NCI-H1092 treated with DMSO at 0.1 percent for 48 hours (cell line): ENCODE results near the gene NEK10.

Source experiments
- DNase-seq: peaks from one replicate; lab custom pipeline; 2025; lab: John Stamatoyannopoulos, UW

The NEK10 gene

GRCh38 chr3:27095553-27096222 lies 273.5 kb downstream of the NEK10 start:
- no peak for DNase-seq

DNA sequence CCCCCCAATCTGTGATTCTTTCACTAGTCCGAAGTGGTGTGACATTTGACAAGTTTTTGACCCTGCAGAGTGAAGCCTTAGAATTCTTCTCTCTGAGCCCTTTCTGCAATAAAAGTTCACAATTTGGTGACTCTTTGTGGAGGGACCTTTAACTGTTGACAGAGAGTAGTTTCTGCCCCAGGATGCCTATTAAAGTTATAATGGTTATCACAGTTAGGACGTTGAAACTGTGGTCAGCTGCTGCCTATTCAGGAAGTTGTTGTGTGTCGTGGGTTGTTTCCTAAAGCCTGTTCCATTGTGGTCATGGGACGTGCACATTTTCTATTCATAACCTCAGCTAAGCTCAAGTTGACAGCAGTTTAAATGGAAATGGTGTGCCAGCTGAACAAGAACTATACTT lies 274.5 kb downstream of the NEK10 start:
- no peak for DNase-seq

DNA sequence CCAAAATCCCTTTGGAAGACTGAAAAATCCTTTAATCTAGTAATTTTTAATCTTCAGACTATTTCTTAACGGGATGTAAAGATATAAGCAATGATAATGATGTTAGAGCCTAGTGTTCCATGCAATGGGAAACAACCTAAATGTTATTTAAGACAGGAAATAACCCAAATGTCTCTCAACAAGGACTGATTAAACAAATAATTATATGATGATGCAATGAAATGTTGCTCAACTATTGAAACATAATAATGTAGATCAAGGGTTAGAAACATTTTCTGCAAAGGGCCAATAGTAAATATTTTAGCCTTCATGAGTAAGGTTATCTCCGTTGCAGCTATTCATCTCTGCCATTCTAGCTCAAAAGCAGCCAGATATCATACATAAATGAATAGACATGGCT lies 275.4 kb downstream of the NEK10 start:
- DNase-seq, result no peak

- no peak for DNase-seq
Measured at GRCh38 chr3:27090275-27091041, 278.7 kb downstream of the NEK10 start.

- DNase-seq, result no peak
Measured at GRCh38 chr3:27089645-27090044, 279.5 kb downstream of the NEK10 start.

DNA sequence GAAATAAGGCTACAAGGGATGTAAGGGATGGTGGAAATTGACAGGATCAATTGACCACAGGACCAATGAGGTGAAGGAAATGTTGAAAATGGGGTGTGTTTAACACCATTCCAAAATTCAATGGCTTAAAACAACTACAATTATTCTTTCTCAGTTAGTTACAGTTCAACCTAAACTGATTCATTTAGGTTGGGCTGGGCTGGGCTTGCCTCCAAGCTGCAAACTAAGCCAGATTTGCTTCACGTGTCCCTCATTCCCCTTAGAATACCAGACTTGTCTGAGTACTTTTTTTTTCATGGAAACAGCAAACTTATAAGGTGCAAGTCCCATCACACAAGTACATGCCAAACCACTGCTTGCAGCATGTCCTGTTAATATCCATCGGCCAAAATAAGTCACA lies 280.1 kb downstream of the NEK10 start:
- DNase-seq, result no peak

GRCh38 chr3:27085829-27086730 lies 283.1 kb downstream of the NEK10 start:
- no peak for DNase-seq

DNA sequence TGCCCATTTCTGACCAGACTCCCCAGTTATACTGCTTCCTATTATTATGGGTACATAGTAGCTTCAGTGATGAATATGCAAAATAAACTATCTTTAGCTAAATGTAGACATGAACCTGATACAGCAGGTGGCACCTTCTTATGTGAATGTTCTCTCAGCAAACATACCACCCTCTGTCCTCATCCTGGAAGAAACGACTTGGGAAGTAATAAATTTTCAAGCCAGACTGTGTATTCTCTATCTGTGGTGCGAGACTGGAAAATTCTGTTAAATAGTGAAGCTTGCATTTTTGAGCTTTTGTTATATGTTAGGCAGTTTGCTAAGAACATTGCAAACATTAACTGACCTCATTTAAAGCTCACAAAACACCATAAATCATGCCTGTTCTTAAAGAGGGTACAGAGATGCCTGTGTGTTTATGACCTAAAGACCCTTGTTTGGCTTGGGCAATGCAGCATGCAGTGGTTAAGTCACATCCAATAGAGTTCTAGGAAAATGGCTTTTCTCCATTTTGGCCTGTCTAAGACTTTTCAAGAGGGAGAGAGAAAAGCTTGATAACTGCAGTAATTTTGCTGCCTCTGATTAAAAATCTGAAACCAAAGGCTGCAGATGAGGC lies 287.1 kb downstream of the NEK10 start:
- DNase-seq, result no peak

DNA sequence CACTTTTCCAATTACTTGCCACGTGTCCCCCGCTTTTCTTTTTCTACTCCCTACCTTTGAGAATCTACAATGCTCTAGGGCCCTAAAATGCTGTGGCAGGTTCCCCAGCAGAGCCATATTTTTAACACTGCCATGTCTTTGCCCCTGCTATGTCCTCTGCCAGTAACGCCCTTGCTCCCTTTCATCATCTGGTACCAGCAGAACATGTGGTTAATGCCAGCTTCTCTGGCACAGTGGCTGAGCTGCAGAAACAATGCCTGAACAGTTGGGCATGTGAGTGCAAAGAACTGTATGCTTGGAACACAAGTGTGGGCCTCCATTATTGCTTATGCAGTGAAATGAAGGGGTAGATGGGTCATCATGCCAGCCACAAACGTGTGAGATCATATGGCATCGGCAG lies 287.6 kb downstream of the NEK10 start:
- DNase-seq, result no peak

- no peak for DNase-seq
Measured at GRCh38 chr3:27080258-27080525, 289.0 kb downstream of the NEK10 start.

- DNase-seq, result no peak
Measured at GRCh38 chr3:27079427-27080257, 289.5 kb downstream of the NEK10 start.

DNA sequence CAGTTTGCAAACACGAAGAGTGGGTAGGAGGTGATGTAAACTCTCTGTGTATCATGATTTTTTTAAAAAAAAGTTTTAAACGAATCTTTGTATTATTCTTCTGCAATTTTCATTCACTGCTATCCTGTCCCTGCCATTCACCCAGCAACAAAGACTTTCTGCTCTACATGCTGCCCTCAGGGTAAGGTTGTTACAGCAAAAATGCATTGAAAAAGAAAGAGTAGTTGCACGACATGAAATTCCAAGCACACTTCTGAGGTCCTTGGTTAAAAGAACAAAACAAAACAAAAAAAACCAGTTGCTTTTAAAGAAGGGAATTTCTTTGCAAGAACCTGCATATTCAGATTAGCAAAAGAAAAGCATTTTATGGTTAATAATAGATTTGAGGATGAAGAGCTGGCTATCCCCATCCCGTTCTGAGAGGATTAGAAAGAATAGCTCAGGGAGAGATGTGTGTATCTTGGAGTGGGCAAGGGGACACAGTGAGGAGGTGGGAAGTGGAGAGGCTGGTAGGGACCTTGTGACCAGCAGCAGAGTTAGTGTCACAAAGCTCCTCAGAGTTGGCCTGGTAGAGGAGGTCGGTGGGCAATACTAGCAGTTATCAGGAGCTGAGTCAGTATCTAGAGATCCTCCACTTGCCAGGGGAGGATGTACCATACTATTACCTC lies 290.8 kb downstream of the NEK10 start:
- DNase-seq, result no peak

DNA sequence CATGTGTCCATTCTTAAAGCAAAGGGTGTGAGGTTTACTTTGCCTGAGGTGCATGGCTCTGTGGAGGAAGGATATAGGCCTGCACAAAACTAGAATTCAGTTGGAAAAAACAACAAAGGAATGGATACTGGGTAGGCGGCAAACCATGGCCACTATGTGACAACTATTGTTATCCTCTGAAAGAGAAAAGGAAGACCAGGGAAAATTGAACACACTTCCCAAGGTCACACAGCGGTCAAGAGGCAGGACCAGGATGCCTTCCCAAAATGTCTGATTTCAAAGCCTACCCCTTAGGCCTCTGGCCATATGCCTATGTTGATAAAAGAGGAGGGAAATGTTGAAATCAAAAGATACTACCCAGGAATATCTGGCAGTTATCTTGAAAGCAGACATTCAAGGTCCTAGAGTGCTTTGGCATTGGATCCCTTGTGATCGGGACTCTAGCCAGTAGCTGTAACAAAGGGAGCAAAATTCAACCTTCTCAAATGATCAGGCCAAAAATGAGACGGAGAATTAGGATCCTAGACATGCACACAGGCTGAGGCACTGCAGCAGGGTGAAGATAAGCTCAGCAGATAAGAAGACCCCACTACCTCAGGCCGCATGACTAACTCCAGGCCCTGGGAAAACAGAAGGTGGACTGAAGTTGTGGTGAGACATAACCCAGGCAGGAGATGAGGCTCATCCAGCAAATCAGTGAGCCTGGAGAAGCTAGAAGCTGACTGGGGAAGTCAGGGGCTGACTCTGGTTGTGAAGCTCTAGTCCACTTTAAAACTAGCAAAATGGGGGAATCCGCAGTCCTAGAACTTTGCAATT lies 292.2 kb downstream of the NEK10 start:
- no peak for DNase-seq

DNA sequence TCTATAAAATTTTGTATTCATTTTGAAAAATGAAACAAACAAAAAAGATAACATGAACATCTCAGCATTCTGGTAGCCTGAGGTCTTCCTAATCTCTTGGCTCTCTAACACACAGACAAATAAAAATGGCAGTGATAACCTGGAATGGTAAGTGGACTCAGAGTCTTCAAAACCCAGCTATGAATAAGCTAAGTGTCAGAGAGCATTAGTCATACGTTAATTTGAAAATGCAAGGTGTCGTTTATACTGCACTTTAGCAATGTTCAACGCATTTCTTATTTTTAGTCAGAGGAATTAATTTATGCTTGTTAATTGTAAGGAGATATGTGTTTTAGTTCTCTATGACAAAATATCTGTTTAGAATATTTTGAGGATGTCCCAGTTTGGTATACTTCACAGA lies 294.3 kb downstream of the NEK10 start:
- no peak for DNase-seq

DNA sequence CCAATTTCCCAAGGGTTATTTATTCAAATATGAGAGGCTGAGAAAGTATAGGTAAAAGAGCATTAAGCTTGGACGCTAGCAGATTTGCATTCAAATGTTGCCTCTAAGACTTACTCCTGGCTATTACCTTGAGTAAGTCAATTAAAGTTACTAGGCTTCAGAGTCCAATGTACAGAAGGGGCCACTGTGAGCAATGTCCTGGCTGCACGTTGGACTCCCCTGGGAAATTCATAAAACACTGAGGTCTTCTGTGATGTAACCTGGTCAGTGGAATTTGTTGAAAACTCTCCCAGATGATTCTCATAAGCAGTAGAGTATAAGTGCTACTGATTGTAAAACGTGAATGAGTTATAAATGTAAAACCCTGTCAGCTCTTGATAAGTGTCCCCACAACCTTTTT lies 295.3 kb downstream of the NEK10 start:
- no peak for DNase-seq

GRCh38 chr3:27072810-27073651 lies 296.2 kb downstream of the NEK10 start:
- DNase-seq, result no peak

- DNase-seq, result no peak
Measured at GRCh38 chr3:27060336-27060735, 308.8 kb downstream of the NEK10 start.
